KMS-11 (cell line): Measurements from ENCODE around the gene GPAT3.

ENCODE experiments used
- H2AFZ ChIP-seq: fragments of 200-600 bp; sonication (generic); 2 replicates; pipeline ENCODE4 v1.6.1; 2016; ENCODE audit warnings: antibody characterized with exemption, mixed run types, low read depth
- H3K27ac ChIP-seq: fragments of 200-600 bp; sonication (generic); 2 replicates; pipeline ENCODE4 v1.6.1; 2016; ENCODE audit warnings: mild to moderate bottlenecking, mixed run types
- H3K27me3 ChIP-seq: fragments of 200-600 bp; sonication (generic); 2 replicates; pipeline ENCODE4 v1.6.1; 2017; ENCODE audit warnings: mild to moderate bottlenecking, low read depth, mixed run types, moderate library complexity; ENCODE audit not compliant: insufficient read depth
- H3K36me3 ChIP-seq: fragments of 200-600 bp; sonication (generic); 2 replicates; pipeline ENCODE4 v1.6.1; 2017; ENCODE audit warnings: mild to moderate bottlenecking, mixed run types; ENCODE audit not compliant: insufficient read depth
- H3K4me1 ChIP-seq: fragments of 200-600 bp; sonication (generic); 2 replicates; pipeline ENCODE4 v1.6.1; 2016; ENCODE audit warnings: mild to moderate bottlenecking, low read depth, mixed run types; ENCODE audit not compliant: poor library complexity, severe bottlenecking
- H3K4me2 ChIP-seq: fragments of 200-600 bp; sonication (generic); 2 replicates; pipeline ENCODE4 v1.7.0; 2016; ENCODE audit warnings: mild to moderate bottlenecking, mixed run types
- H3K4me3 ChIP-seq: fragments of 200-600 bp; sonication (generic); IDR thresholded peaks from 2 replicates; pipeline ENCODE4 v1.6.1; 2017; ENCODE audit warnings: low read depth, low read length, mixed read lengths; ENCODE audit not compliant: insufficient read depth
- H3K79me2 ChIP-seq: fragments of 200-600 bp; sonication (generic); 2 replicates; pipeline ENCODE4 v1.6.1; 2016; ENCODE audit warnings: low read depth, mixed run types; ENCODE audit not compliant: insufficient read depth
- H3K9ac ChIP-seq: fragments of 200-600 bp; sonication (generic); 2 replicates; pipeline ENCODE4 v1.6.1; 2016; ENCODE audit warnings: mild to moderate bottlenecking, mixed run types
- H4K20me1 ChIP-seq: fragments of 200-600 bp; sonication (generic); 2 replicates; pipeline ENCODE4 v1.6.1; 2016; ENCODE audit warnings: mild to moderate bottlenecking, mixed run types; ENCODE audit not compliant: insufficient read depth
- CTCF ChIP-seq: fragments of 200-600 bp; sonication (generic); conservative IDR thresholded peaks from 2 replicates; pipeline ENCODE4 v1.6.1; 2017; ENCODE audit warnings: low read depth, mild to moderate bottlenecking, antibody characterized with exemption, low read length, moderate library complexity, mixed read lengths

GPAT3 gene

GRCh38 chr4:83609365-83609764 is 73.5 kb downstream of the GPAT3 start:
- Histone ChIP-seq H3K27me3 (no peaks in the 10 kb centered on the region), H3K36me3 (no peaks in the 10 kb centered on the region), H3K9ac (no peak overlapping the region), H3K79me2 (no peaks in the 10 kb centered on the region), H3K4me1 (no peaks in the 10 kb centered on the region), H2AFZ (no peak overlapping the region), H3K27ac (no peak overlapping the region), H3K4me3 (no peak overlapping the region), H3K4me2 (no peak overlapping the region), H4K20me1 (no peaks in the 10 kb centered on the region)
- TF ChIP-seq CTCF, result no peak

GRCh38 chr4:83610729-83611128 is 74.8 kb downstream of the GPAT3 start:
- Histone ChIP-seq H3K36me3 (no peaks in the 10 kb centered on the region), H3K79me2 (no peaks in the 10 kb centered on the region), H4K20me1 (no peaks in the 10 kb centered on the region), H3K4me1 (no peaks in the 10 kb centered on the region), H3K4me3 (no peak overlapping the region), H2AFZ (no peak overlapping the region), H3K27me3 (no peaks in the 10 kb centered on the region), H3K9ac (no peak overlapping the region), H3K27ac (no peak overlapping the region), H3K4me2 (no peak overlapping the region)
- no peak for TF ChIP-seq CTCF

- no peak for TF ChIP-seq CTCF
- no peaks in the 10 kb centered on the region for H3K4me1 ChIP-seq
- no peaks in the 10 kb centered on the region for H3K79me2 ChIP-seq
- no peaks in the 10 kb centered on the region for H3K36me3 ChIP-seq
- no peak overlapping the region for H3K4me3 ChIP-seq
- H2AFZ ChIP-seq, result no peak overlapping the region
- no peaks in the 10 kb centered on the region for H3K27me3 ChIP-seq
- H3K4me2 ChIP-seq, result no peak overlapping the region
- no peaks in the 10 kb centered on the region for H4K20me1 ChIP-seq
- H3K9ac ChIP-seq, result no peak overlapping the region
- no peak overlapping the region for H3K27ac ChIP-seq
Observed at GRCh38 chr4:83613023-83613422, 77.1 kb downstream of the GPAT3 start.

- no peaks in the 10 kb centered on the region for H3K36me3 ChIP-seq
- no peaks in the 10 kb centered on the region for H4K20me1 ChIP-seq
- H2AFZ ChIP-seq, result no peak overlapping the region
- H3K4me1 ChIP-seq, result no peaks in the 10 kb centered on the region
- H3K4me3 ChIP-seq, result no peak overlapping the region
- no peak overlapping the region for H3K27ac ChIP-seq
- H3K9ac ChIP-seq, result no peak overlapping the region
- no peak for TF ChIP-seq CTCF
- no peaks in the 10 kb centered on the region for H3K27me3 ChIP-seq
- H3K79me2 ChIP-seq, result no peaks in the 10 kb centered on the region
- no peak overlapping the region for H3K4me2 ChIP-seq
Observed at GRCh38 chr4:83613994-83614393, 78.1 kb downstream of the GPAT3 start.

- Histone ChIP-seq H3K27me3 (no peaks in the 10 kb centered on the region), H2AFZ (no peak overlapping the region), H3K4me2 (no peak overlapping the region), H3K27ac (no peak overlapping the region), H3K4me1 (no peaks in the 10 kb centered on the region), H3K79me2 (no peaks in the 10 kb centered on the region), H3K4me3 (no peak overlapping the region), H4K20me1 (no peaks in the 10 kb centered on the region), H3K9ac (no peak overlapping the region), H3K36me3 (no peaks in the 10 kb centered on the region)
- no peak for TF ChIP-seq CTCF
Observed at GRCh38 chr4:83616252-83616651, 80.3 kb downstream of the GPAT3 start.
